Activated T-cell treated with anti-CD3 and anti-CD28 coated beads, Interleukin-2, amount 50 U/mL, for 48 hours (primary cell): ENCODE results near the gene MAP3K14.

Source experiments
- DNase-seq, 2 experiments: peaks; one replicate each; pipeline ENCODE4 v3.0.0-alpha.2; 2020

MAP3K14 gene

DNA sequence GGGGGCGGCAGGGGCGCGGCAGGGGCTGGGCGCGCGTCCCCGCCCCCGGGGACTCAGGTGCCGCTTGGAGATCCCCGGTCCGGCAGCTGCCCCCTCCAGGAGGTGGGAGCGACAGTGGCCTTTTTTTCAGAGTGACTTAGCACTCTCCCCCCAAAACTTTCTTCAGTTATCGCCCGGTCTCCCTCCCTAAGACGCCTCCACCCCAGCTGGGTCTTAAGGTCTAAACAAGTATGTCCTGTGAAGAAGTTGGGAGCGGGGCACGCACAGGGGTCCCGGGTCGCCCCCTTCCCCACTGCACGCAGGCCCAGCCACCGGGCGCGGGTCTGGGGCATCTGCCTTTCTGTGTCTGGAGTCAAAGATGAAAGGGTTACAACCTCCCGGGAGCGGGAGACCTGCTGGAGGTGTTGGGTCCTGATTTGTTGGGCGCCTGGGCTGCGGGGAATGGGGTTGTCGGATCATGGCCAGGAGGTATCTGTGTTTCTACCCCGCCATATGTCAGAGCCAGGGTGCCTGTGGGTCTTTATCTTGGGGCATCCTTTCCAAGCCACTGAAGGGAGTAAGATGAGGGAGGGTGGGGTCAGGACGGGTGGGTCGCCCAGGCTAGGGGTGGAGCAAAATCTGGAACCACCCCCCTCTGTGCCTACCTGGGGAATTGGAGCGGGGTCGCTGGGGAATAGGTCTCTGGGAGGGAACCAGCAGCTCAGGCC lies 94.4 kb downstream of the MAP3K14 start:
- peak; percentile 80 to 83 for DNase-seq

DNA sequence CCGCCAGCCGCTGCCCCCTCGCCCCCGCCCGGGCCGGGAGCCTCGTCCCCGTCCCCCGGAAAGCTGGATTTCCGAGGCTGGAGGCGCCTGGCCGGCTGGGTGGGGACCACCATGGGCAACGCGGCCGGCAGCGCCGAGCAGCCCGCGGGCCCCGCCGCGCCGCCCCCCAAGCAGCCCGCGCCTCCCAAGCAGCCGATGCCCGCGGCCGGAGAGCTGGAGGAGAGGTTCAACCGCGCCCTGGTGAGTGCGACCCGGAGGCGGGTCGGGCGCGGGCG lies 94.9 kb downstream of the MAP3K14 start:
- DNase-seq: no peak

DNA sequence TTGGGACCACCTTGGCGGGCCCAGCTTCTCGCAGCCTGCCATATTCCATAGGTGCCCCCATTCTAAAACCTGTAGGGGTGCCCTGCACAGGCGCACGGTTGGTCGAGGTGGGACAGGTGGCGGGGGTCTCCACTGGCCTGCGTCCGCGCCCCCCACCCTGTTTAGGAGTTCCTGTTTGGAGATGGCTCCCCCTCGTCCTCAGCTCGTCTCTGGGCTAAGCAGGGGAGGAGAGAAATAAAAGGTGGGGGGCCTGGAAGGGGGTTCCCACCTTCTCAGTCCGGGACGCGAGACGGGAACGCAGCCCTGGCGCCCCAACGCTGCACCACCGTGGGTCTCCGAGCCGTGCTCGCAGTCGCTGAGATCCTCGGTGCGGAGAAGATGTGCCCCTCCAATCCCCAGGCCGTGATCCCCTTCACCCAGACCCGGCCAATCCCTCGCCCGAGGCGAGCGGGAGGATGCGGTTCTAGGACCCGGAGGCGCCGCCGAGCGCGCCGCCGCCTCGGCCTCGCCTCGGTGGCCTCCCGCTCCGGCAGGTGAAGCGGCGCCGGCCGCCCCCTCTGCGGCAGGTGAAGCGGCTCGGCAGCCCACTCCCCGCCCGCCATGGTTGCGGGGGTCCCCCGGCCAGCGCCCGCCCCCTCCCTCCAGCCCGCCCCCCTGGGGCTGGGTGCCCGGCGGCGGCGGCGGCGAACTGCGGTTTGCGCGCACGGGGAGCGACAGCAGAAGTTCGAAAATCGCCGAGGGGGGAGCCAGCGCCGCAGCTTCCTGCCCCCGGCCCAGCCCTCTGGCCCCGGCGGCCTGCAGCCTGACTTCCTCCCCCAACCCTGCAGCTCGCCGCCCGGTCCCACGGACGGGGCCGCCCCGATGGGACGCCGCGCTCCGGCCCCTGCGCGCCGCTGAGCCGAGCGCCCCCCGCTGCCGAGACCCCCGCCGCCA lies 95.5 kb downstream of the MAP3K14 start, which contains the start of gene FMNL1:
TSS of gene FMNL1 (plus strand) at position 805 of the 933 bp plus-strand sequence. CDS start 240 bp downstream, outside the sequence.
- DNase-seq: peak; percentile 64 to 76

DNA sequence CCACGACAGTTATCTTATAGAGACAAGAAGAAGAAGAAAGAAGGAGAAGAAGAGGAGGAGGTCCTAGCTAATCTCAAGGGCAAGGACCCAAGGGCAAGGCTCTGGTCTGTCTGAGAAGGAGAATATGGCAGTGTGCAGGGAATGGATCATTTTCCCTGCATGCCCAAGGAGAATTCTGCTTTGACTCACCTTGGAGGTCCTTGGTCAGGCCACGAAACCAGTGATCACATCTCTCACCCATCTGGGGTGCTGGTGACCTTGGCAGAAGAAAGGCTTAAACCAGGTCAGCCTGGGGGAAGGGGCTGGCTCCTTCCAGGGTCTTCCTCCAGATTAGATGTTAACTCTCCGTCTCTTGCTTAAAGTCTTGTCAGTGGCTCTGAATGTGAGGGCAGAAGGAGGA lies 96.7 kb downstream of the MAP3K14 start:
- DNase-seq: peak in 1 of 2 experiments; percentile 37

DNA sequence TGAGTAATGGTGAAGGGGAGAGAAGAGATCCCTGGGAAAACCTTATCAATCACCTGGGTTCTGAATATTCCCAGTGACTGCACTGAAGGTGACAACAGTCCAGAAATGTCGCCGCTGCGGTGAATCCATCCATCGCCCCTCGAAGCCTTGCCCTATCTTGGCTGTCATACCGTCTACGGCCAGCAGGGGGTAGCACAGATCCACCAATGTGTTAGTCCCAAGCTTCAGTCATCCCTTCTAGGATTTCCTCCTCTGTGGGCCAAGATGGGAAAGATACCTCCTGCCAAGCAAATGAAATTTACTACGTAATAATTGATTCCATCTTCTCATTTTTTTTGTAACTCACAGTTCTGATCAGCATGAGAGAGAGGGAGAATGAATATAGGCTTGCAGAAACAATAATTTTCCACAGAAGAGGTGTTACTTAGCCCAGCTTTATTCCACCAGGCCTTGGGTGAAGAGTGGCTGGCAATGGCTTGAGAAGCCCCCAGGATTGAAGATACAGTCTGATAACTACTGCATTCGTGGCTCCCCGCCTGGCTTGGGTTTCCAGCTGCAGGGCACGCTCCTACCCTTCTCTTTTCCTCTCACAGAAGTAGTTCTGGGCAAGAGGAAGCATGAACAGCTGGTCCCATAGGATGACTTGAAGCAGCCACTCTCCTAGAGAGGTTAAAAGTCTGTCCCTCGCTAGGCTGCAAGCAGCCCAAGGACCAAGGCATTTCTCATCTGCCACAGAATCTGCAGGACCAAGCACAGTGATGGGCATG lies 97.7 kb downstream of the MAP3K14 start:
- peak; percentile 93 to 98 for DNase-seq
